ENCODE results near the gene CMC2. TPM values are rescaled to one million over a fixed set of nuclear protein-coding genes. Genes with fewer than 3 reads are reported as not detected.
A peak's percentile ranks its signal among the peaks of the same experiment; 100 is the strongest.

Gene CMC2
- total RNA-seq, 1 donor from 2014 or later = 6.6 TPM

DNA sequence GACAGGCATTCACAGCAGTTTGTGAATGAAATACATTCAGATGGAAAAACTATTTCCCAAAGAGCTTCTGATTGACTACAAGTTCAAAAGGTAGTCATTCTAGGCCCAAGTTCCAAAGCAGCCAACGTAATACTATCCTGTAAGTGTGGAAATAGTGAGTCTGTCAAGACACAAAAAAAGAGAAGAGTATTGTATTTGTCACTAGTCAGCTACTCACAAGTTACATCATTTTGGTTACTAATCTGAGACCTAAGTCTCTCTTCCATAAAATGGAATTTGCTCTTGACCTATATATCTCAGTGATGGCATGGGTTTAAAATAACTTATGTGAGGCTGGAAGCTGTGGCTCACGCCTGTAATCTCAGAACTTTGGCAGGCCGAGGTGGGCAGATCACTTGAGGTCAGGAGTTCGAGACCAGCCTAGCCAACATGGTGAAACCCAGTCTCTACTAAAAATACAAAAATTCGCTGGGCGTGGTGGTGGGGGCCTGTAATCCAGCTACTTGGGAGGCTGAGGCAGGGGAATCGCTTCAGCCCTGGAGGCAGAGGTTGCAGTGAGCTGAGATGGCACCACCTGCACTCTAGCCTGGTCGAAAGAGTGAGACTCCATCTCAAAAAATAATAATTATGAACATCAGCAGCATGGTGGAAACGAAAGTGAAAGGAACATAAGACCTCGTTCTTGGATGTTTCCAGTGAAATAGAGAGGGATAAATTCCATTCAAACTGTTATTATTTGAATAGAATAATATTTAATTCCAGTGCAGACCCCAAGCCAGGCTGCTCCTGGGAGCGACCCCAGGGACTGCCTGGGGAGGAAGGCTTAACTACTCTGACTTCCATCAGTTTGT is 2.9 kb downstream of the CMC2 start:
- DNase-seq (ENCODE audit: extremely low spot score in 2 of 2) = no peak
- H3K9me3 ChIP-seq = no peaks in the 10 kb centered on the region
- H3K4me3 ChIP-seq = no peak overlapping the region
- intact Hi-C loops (cut with DNase I) = no loop called here
- peaks cover 28% of the 10 kb centered on the region for H3K4me1 ChIP-seq
- TF ChIP-seq POLR2A (IDR thresholded peaks at IDR 0.05) = no peak
- TF ChIP-seq POLR2AphosphoS5 (IDR thresholded peaks at IDR 0.05; ENCODE audit: insufficient read depth in 1 of 2, low read depth in 1 of 2) = no peak
- TF ChIP-seq CTCF (IDR thresholded peaks at IDR 0.05) = no peak
- no peaks in the 10 kb centered on the region for H3K27me3 ChIP-seq
- H3K27ac ChIP-seq = peak overlapping the region; percentile 25
- no peaks in the 10 kb centered on the region for H3K36me3 ChIP-seq

DNA sequence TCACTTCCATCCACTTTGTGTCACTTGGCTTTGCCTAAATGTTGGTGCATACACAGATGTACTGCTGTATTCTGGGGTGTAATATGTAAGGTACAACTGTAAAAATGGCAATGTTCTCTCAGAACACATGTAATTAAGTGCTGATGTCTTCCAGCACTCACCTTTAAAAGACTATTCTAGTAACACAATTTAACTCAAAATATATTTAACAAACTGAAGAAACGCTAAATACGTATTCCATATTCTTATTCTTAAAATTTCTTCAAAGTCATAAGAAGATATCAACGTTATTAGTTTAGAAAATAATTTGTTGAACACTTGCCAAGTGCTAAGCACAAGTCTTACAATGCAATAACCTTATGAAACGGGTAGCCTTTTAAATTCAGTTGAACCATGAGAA is 3.6 kb downstream of the CMC2 start:
- Histone ChIP-seq H3K27ac (no peak overlapping the region), H3K27me3 (no peaks in the 10 kb centered on the region), H3K36me3 (no peaks in the 10 kb centered on the region), H3K4me1 (peaks cover 25% of the 10 kb centered on the region), H3K9me3 (no peaks in the 10 kb centered on the region), H3K4me3 (no peak overlapping the region)
- intact Hi-C loops (cut with DNase I) = no loop called here
- TF ChIP-seq CTCF (IDR thresholded peaks at IDR 0.05) (no peak), POLR2AphosphoS5 (IDR thresholded peaks at IDR 0.05; ENCODE audit: insufficient read depth in 1 of 2, low read depth in 1 of 2) (no peak), POLR2A (IDR thresholded peaks at IDR 0.05) (no peak)
- DNase-seq (ENCODE audit: extremely low spot score in 2 of 2) = no peak

DNA sequence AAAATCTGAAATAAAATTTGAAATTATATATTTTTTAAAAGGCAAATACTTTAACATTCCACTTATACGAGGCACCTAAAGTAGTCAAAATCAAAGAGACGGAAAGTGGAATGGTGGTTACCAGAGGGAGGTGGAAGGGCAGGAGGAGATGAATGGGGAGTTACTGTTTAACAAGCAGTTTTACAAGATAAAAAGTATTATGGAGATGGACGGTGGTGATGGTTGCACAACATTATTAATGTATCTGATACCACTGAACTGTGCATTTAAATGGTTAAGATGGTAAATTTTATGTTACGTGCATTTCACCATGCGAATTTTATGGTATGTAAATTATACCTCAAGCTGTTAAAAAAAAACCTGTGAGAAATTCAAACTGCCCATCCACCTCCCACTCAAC is 5.4 kb downstream of the CMC2 start:
- TF ChIP-seq POLR2A (IDR thresholded peaks at IDR 0.05) = no peak
- no peak for TF ChIP-seq CTCF (IDR thresholded peaks at IDR 0.05)
- TF ChIP-seq POLR2AphosphoS5 (IDR thresholded peaks at IDR 0.05; ENCODE audit: insufficient read depth in 1 of 2, low read depth in 1 of 2) = no peak
- no peak for DNase-seq (ENCODE audit: extremely low spot score in 2 of 2)
- Histone ChIP-seq H3K27me3 (no peaks in the 10 kb centered on the region), H3K9me3 (no peaks in the 10 kb centered on the region), H3K4me1 (peaks cover 21% of the 10 kb centered on the region), H3K4me3 (no peak overlapping the region), H3K36me3 (no peaks in the 10 kb centered on the region), H3K27ac (no peak overlapping the region)
- intact Hi-C loops (cut with DNase I) = no loop called here

DNA sequence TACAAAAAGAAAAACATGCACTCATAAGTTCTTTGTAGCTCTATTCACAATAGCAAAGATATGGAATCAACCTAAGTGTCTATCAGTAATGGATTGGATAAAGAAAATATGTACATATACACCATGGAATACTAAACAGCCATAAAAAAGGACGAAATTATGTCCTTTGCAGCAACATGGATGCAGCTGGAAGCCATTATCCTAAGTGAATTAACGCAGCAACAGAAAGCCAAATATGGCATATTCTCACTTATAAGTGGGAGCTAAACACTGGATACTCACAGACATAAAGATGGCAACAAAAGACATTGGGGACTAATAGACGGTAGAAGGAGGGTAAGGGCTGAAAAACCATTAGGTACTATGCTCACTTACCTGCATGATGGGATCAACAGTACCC is 5.8 kb downstream of the CMC2 start:
- Histone ChIP-seq H3K27me3 (no peaks in the 10 kb centered on the region), H3K36me3 (no peaks in the 10 kb centered on the region), H3K4me1 (peaks cover 18% of the 10 kb centered on the region), H3K9me3 (no peaks in the 10 kb centered on the region), H3K27ac (no peak overlapping the region), H3K4me3 (no peak overlapping the region)
- TF ChIP-seq CTCF (IDR thresholded peaks at IDR 0.05) (no peak), POLR2A (IDR thresholded peaks at IDR 0.05) (no peak), POLR2AphosphoS5 (IDR thresholded peaks at IDR 0.05; ENCODE audit: insufficient read depth in 1 of 2, low read depth in 1 of 2) (no peak)
- no peak for DNase-seq (ENCODE audit: extremely low spot score in 2 of 2)
- intact Hi-C loops (cut with DNase I) = no loop called here

DNA sequence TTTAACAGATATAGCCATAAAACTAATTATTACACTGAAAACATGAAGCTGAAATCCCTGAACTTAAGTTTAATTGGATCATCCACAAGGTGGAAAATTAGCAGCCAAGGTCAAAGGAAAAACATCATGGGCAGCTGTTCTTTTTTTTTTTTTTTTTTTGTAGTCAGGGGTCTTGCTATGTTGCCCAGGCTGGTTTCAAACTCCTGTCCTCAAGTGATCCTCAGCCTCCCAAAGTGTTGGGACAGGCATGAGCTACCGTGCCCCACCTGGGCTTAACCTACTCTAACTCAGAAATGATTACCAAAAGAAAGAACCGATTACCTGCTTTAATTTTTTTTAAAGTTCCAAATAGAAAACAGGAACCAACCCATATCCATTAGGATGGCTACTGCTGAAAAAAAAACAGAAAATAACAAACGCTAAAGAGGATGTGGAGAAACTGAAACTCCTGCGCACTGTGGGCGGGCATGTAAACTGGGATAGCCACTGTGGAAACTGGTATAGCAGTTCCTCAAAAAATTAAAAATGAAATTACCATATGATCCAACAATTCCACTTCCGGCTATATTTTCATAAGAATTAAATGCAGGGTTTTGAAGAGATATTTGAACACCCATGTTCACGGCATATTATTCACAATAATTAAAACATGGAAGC is 8.6 kb downstream of the CMC2 start:
- no peaks in the 10 kb centered on the region for H3K36me3 ChIP-seq
- no peaks in the 10 kb centered on the region for H3K27me3 ChIP-seq
- intact Hi-C loops (cut with DNase I) = no loop called here
- no peaks in the 10 kb centered on the region for H3K9me3 ChIP-seq
- TF ChIP-seq CTCF (IDR thresholded peaks at IDR 0.05) (no peak), POLR2A (IDR thresholded peaks at IDR 0.05) (no peak), POLR2AphosphoS5 (IDR thresholded peaks at IDR 0.05; ENCODE audit: insufficient read depth in 1 of 2, low read depth in 1 of 2) (no peak)
- H3K4me1 ChIP-seq = no peaks in the 10 kb centered on the region
- DNase-seq (ENCODE audit: extremely low spot score in 2 of 2) = no peak
- no peak overlapping the region for H3K27ac ChIP-seq
- no peak overlapping the region for H3K4me3 ChIP-seq

All from vagina (tissue), 2 donors.